ENCODE measurements around the gene EZH2.

The EZH2 gene

DNA sequence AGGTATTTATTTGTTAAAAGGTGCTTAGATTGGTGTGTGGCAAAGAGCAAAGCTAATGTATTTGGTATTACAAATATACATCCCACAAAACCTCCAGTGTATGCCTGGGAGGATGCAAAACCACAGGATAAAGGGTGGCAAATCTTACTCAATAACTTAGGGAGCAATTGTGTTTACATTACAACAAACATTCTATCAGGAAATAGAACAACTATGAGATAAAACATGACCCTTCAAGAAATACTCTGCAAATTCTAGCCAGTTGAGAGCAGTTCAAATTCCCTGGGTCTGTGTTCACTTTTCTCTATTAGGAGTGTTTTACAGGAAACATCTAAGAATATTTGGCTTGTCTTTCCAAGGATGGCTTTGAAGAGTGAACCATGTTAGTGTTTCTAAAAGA is 120.5 kb downstream of the EZH2 start:
- DNase-seq (ENCODE audit: low read depth in 2 of 2): no peak

DNA sequence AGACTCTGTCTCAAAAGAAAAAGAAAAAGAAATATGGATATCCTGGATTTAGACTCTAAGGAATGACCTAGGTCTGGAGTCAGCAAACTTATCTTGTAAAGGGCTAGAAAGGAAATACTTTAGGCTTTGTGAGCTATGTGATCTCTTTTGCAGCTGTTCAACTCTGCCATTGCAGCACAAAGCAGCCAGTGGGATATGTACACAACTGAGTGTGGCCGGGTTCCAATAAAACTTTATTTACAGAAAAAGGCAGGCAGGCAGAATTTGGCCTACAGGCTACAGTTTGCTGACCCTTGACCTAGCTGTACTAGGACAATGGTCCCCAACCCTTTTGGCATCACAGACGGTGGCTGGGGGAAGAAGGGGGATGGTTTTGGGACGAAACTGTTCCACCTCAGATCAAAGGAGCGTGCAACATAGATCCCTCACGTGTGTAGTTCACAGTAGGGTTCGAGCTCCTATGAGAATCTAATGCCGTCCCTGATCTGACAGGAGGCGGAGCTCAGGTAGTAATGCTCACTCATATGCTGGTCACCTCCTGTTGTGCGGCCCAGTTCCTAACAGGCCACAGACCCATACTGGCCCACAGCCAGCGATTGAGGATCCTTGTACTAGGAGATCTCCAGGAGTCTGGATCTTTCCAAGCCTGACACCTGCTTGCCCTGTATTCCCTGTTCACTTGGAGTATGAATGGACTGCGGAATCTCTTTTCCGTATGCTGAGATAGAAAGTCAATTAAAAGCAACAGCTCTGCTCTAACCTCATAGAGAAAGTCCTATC is 122.4 kb downstream of the EZH2 start:
- no peak for DNase-seq (ENCODE audit: low read depth in 2 of 2)
